GM23338 (cell line): ENCODE results near the gene PIP5K1C. TPM values are rescaled to one million over a fixed set of nuclear protein-coding genes. Genes with fewer than 3 reads are reported as not detected.

ENCODE experiments used
- ATAC-seq: fragments of 200-7000 bp; cut with Tn5 transposase; 3 replicates; pipeline ENCODE4 v1.9.1; 2020
- DNase-seq: peaks from one replicate; pipeline ENCODE4 v3.0.0-alpha.2; 2015; ENCODE audit warnings: low spot score
- H2AFZ ChIP-seq: fragments of 200-600 bp; sonication (generic); 2 replicates; pipeline ENCODE4 v1.8.0; 2016; ENCODE audit warnings: antibody characterized with exemption, mild to moderate bottlenecking, moderate library complexity
- H3F3A ChIP-seq: fragments of 200-600 bp; sonication (generic); replicated peaks from 2 replicates; pipeline ENCODE4 v1.8.0; 2017; ENCODE audit warnings: antibody characterized with exemption, mixed run types, low read depth
- H3K27ac ChIP-seq: fragments of 200-600 bp; sonication (generic); 2 replicates; pipeline ENCODE4 v1.6.1; 2016; ENCODE audit warnings: low read depth
- H3K27me3 ChIP-seq: fragments of 200-600 bp; sonication (generic); 2 replicates; pipeline ENCODE4 v1.8.0; 2016; ENCODE audit warnings: mild to moderate bottlenecking, mixed run types, moderate library complexity; ENCODE audit not compliant: insufficient read depth
- H3K36me3 ChIP-seq: fragments of 200-600 bp; sonication (generic); 2 replicates; pipeline ENCODE4 v1.8.0; 2016; ENCODE audit warnings: mild to moderate bottlenecking; ENCODE audit not compliant: insufficient read depth
- H3K4me1 ChIP-seq: fragments of 200-600 bp; sonication (generic); 2 replicates; pipeline ENCODE4 v1.8.0; 2016; ENCODE audit warnings: mild to moderate bottlenecking, moderate library complexity; ENCODE audit not compliant: insufficient read depth
- H3K4me2 ChIP-seq: fragments of 200-600 bp; sonication (generic); 2 replicates; pipeline ENCODE4 v1.7.1; 2017; ENCODE audit warnings: mixed run types
- H3K4me3 ChIP-seq: fragments of 200-600 bp; sonication (generic); 2 replicates; pipeline ENCODE4 v1.6.1; 2016; ENCODE audit warnings: mixed run types
- H3K79me2 ChIP-seq: fragments of 200-600 bp; sonication (generic); replicated peaks from 2 replicates; pipeline ENCODE4 v1.8.0; 2017; ENCODE audit warnings: mild to moderate bottlenecking; ENCODE audit not compliant: insufficient read depth
- H3K9me2 ChIP-seq: fragments of 200-600 bp; sonication (generic); 2 replicates; pipeline ENCODE4 v1.8.0; 2017; ENCODE audit not compliant: insufficient read depth
- H4K20me1 ChIP-seq: fragments of 200-600 bp; sonication (generic); replicated peaks from 2 replicates; pipeline ENCODE4 v1.8.0; 2017; ENCODE audit warnings: mild to moderate bottlenecking; ENCODE audit not compliant: insufficient read depth
- H3K27ac Mint-ChIP-seq: 2 replicates; pipeline ENCODE4 v1.8.0; 2020; ENCODE audit warnings: inconsistent platforms, mild to moderate bottlenecking, moderate library complexity, mixed read lengths
- H3K27me3 Mint-ChIP-seq: 3 replicates; pipeline ENCODE4 v1.8.0; 2022; ENCODE audit warnings: low read depth, mild to moderate bottlenecking, moderate library complexity, mixed read lengths, inconsistent platforms; ENCODE audit not compliant: insufficient read depth, poor library complexity
- H3K36me3 Mint-ChIP-seq: 3 replicates; pipeline ENCODE4 v1.8.0; 2021; ENCODE audit warnings: low read depth, mild to moderate bottlenecking, inconsistent platforms, moderate library complexity, mixed read lengths
- H3K4me1 Mint-ChIP-seq: 3 replicates; pipeline ENCODE4 v1.8.0; 2020; ENCODE audit warnings: mild to moderate bottlenecking, inconsistent platforms, mixed read lengths
- H3K4me3 Mint-ChIP-seq: 3 replicates; pipeline ENCODE4 v1.8.0; 2021; ENCODE audit warnings: moderate library complexity, mild to moderate bottlenecking, inconsistent platforms, mixed read lengths
- H3K9me3 Mint-ChIP-seq: 3 replicates; pipeline ENCODE4 v1.8.0; 2020; ENCODE audit warnings: moderate library complexity, mild to moderate bottlenecking, inconsistent platforms, mixed read lengths
- CREB1 ChIP-seq: fragments of 250-450 bp; sonication (Bioruptor Pico); IDR thresholded peaks from 2 replicates; pipeline ENCODE4 v1.5.0; 2020; ENCODE audit warnings: low read depth, mild to moderate bottlenecking, moderate library complexity
- EZH2phosphoT487 ChIP-seq: fragments of 200-600 bp; sonication (generic); IDR thresholded peaks from one replicate; pipeline ENCODE4 v1.8.1; 2018; ENCODE audit warnings: antibody characterized with exemption; ENCODE audit not compliant: unreplicated experiment
- NANOG ChIP-seq: IDR thresholded peaks from 2 replicates; pipeline ENCODE4 v1.6.1; 2016; ENCODE audit warnings: antibody characterized with exemption, borderline replicate concordance
- POLR2AphosphoS5 ChIP-seq: IDR thresholded peaks from 2 replicates; pipeline ENCODE4 v1.6.1; 2016; ENCODE audit warnings: antibody characterized with exemption, low read depth
- ZNF114 ChIP-seq: fragments of 250-450 bp; sonication (Bioruptor Pico); IDR thresholded peaks from 2 replicates; pipeline ENCODE4 v1.5.0; 2020; ENCODE audit warnings: mild to moderate bottlenecking, moderate library complexity
- ZNF331 ChIP-seq: fragments of 250-450 bp; sonication (Bioruptor Pico); IDR thresholded peaks from 2 replicates; pipeline ENCODE4 v1.5.0; 2020; ENCODE audit warnings: low read depth, mild to moderate bottlenecking, moderate library complexity
- polyA plus RNA-seq: library from polyadenylated mRNA; unstranded; fragments of >200 nt; fragmentation: Nextera tagmentation; extraction: Ambion mirVana; gene quantifications from 2 replicates; pipeline ENCODE4 v1.2.1, GENCODE V29; 2016
- total RNA-seq: library from RNA; depleted of rRNA; stranded (reverse); fragments of >200 nt; shearing (Covaris generic); gene quantifications from 2 replicates; pipeline ENCODE4 v1.2.3, GENCODE V29; 2014
- TF ChIP-seq, protein P1 (sequence below): IDR thresholded peaks from one replicate; pipeline ENCODE4 v1.6.1; 2018; ENCODE audit warnings: antibody characterized with exemption; ENCODE audit not compliant: unreplicated experiment
- TF ChIP-seq, protein P2 (sequence below): IDR thresholded peaks from 2 replicates; pipeline ENCODE4 v1.6.1; 2016; ENCODE audit warnings: antibody characterized with exemption
- TF ChIP-seq, protein P3 (sequence below), 2 experiments: fragments of 200-600 bp in 1 of 2; sonication (generic) in 1 of 2; conservative IDR thresholded peaks; 2 replicates each; pipeline versions ENCODE4 v1.5.1 to v1.6.1; 2016 to 2017; ENCODE audit warnings: antibody characterized with exemption in 2 of 2, low read depth in 2 of 2, mild to moderate bottlenecking in 2 of 2, moderate library complexity in 1 of 2
- TF ChIP-seq, protein P4 (sequence below): fragments of 250-450 bp; sonication (Bioruptor Pico); IDR thresholded peaks from 2 replicates; pipeline ENCODE4 v1.5.0; 2020; ENCODE audit warnings: mild to moderate bottlenecking, moderate library complexity

The PIP5K1C gene
- total and polyA plus RNA-seq, 2 experiments from 2014 or later: 11.8 to 46.7 TPM

DNA sequence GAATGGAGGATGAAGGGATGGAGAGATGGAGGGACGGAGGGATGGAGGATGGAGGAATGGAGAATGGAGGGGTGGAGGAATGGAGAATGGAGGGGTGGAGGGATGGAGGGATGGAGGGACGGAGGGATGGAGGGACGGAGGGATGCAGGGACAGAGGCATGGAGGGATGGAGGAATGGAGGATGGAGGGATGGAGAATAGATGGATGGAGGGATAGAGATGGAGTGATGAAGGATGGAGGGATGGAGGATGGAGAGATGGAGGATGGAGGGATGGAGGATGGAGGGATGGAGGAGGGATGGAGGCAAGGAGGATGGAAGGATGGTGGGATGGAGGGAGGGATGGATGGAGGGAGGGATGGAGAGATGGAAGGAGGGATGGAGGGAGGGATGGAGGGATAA lies 22.1 kb downstream of the PIP5K1C start:
- H3K79me2 ChIP-seq: peaks cover 37% of the 10 kb centered on the region
- no peak overlapping the region for H3K27ac ChIP-seq
- no peak overlapping the region for H3K4me3 ChIP-seq
- H3K9me3 Mint-ChIP-seq: no peaks in the 10 kb centered on the region
- H4K20me1 ChIP-seq: peaks cover 6% of the 10 kb centered on the region; the same call in 1 of the 2 replicates
- H3K4me1 Mint-ChIP-seq: peaks cover 18% of the 10 kb centered on the region; the same call in 2 of the 3 replicates
- no peak for DNase-seq
- H3K27ac Mint-ChIP-seq: no peak overlapping the region
- TF ChIP-seq, protein P1, sequence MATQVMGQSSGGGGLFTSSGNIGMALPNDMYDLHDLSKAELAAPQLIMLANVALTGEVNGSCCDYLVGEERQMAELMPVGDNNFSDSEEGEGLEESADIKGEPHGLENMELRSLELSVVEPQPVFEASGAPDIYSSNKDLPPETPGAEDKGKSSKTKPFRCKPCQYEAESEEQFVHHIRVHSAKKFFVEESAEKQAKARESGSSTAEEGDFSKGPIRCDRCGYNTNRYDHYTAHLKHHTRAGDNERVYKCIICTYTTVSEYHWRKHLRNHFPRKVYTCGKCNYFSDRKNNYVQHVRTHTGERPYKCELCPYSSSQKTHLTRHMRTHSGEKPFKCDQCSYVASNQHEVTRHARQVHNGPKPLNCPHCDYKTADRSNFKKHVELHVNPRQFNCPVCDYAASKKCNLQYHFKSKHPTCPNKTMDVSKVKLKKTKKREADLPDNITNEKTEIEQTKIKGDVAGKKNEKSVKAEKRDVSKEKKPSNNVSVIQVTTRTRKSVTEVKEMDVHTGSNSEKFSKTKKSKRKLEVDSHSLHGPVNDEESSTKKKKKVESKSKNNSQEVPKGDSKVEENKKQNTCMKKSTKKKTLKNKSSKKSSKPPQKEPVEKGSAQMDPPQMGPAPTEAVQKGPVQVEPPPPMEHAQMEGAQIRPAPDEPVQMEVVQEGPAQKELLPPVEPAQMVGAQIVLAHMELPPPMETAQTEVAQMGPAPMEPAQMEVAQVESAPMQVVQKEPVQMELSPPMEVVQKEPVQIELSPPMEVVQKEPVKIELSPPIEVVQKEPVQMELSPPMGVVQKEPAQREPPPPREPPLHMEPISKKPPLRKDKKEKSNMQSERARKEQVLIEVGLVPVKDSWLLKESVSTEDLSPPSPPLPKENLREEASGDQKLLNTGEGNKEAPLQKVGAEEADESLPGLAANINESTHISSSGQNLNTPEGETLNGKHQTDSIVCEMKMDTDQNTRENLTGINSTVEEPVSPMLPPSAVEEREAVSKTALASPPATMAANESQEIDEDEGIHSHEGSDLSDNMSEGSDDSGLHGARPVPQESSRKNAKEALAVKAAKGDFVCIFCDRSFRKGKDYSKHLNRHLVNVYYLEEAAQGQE: no peak
- TF ChIP-seq CREB1 (CRISPR knock-in tag): no peak
- TF ChIP-seq, protein P2, sequence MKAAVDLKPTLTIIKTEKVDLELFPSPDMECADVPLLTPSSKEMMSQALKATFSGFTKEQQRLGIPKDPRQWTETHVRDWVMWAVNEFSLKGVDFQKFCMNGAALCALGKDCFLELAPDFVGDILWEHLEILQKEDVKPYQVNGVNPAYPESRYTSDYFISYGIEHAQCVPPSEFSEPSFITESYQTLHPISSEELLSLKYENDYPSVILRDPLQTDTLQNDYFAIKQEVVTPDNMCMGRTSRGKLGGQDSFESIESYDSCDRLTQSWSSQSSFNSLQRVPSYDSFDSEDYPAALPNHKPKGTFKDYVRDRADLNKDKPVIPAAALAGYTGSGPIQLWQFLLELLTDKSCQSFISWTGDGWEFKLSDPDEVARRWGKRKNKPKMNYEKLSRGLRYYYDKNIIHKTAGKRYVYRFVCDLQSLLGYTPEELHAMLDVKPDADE: no peak
- TF ChIP-seq POLR2AphosphoS5: no peak
- TF ChIP-seq, protein P3, sequence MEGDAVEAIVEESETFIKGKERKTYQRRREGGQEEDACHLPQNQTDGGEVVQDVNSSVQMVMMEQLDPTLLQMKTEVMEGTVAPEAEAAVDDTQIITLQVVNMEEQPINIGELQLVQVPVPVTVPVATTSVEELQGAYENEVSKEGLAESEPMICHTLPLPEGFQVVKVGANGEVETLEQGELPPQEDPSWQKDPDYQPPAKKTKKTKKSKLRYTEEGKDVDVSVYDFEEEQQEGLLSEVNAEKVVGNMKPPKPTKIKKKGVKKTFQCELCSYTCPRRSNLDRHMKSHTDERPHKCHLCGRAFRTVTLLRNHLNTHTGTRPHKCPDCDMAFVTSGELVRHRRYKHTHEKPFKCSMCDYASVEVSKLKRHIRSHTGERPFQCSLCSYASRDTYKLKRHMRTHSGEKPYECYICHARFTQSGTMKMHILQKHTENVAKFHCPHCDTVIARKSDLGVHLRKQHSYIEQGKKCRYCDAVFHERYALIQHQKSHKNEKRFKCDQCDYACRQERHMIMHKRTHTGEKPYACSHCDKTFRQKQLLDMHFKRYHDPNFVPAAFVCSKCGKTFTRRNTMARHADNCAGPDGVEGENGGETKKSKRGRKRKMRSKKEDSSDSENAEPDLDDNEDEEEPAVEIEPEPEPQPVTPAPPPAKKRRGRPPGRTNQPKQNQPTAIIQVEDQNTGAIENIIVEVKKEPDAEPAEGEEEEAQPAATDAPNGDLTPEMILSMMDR (conservative IDR thresholded peaks at IDR 0.05; ENCODE audit: low read depth in 2 of 2): no peak
- TF ChIP-seq ZNF331 (CRISPR knock-in tag): no peak
- TF ChIP-seq NANOG: no peak
- TF ChIP-seq, protein P4, sequence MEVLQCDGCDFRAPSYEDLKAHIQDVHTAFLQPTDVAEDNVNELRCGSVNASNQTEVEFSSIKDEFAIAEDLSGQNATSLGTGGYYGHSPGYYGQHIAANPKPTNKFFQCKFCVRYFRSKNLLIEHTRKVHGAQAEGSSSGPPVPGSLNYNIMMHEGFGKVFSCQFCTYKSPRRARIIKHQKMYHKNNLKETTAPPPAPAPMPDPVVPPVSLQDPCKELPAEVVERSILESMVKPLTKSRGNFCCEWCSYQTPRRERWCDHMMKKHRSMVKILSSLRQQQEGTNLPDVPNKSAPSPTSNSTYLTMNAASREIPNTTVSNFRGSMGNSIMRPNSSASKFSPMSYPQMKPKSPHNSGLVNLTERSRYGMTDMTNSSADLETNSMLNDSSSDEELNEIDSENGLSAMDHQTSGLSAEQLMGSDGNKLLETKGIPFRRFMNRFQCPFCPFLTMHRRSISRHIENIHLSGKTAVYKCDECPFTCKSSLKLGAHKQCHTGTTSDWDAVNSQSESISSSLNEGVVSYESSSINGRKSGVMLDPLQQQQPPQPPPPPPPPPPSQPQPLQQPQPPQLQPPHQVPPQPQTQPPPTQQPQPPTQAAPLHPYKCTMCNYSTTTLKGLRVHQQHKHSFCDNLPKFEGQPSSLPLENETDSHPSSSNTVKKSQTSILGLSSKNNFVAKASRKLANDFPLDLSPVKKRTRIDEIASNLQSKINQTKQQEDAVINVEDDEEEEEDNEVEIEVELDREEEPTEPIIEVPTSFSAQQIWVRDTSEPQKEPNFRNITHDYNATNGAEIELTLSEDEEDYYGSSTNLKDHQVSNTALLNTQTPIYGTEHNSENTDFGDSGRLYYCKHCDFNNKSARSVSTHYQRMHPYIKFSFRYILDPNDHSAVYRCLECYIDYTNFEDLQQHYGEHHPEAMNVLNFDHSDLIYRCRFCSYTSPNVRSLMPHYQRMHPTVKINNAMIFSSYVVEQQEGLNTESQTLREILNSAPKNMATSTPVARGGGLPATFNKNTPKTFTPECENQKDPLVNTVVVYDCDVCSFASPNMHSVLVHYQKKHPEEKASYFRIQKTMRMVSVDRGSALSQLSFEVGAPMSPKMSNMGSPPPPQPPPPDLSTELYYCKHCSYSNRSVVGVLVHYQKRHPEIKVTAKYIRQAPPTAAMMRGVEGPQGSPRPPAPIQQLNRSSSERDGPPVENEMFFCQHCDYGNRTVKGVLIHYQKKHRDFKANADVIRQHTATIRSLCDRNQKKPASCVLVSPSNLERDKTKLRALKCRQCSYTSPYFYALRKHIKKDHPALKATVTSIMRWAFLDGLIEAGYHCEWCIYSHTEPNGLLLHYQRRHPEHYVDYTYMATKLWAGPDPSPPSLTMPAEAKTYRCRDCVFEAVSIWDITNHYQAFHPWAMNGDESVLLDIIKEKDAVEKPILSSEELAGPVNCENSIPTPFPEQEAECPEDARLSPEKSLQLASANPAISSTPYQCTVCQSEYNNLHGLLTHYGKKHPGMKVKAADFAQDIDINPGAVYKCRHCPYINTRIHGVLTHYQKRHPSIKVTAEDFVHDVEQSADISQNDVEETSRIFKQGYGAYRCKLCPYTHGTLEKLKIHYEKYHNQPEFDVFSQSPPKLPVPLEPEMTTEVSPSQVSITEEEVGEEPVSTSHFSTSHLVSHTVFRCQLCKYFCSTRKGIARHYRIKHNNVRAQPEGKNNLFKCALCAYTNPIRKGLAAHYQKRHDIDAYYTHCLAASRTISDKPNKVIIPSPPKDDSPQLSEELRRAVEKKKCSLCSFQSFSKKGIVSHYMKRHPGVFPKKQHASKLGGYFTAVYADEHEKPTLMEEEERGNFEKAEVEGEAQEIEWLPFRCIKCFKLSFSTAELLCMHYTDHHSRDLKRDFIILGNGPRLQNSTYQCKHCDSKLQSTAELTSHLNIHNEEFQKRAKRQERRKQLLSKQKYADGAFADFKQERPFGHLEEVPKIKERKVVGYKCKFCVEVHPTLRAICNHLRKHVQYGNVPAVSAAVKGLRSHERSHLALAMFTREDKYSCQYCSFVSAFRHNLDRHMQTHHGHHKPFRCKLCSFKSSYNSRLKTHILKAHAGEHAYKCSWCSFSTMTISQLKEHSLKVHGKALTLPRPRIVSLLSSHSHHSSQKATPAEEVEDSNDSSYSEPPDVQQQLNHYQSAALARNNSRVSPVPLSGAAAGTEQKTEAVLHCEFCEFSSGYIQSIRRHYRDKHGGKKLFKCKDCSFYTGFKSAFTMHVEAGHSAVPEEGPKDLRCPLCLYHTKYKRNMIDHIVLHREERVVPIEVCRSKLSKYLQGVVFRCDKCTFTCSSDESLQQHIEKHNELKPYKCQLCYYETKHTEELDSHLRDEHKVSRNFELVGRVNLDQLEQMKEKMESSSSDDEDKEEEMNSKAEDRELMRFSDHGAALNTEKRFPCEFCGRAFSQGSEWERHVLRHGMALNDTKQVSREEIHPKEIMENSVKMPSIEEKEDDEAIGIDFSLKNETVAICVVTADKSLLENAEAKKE (CRISPR knock-in tag): no peak
- TF ChIP-seq ZNF114 (CRISPR knock-in tag): no peak
- TF ChIP-seq EZH2phosphoT487: no peak
- no peak overlapping the region for H2AFZ ChIP-seq
- peaks cover 13% of the 10 kb centered on the region for H3K36me3 Mint-ChIP-seq
- H3K9me2 ChIP-seq: no peaks in the 10 kb centered on the region
- H3K4me1 ChIP-seq: peaks cover 20% of the 10 kb centered on the region
- H3F3A ChIP-seq: 0 out of 2 replicates have a peak, but pooled peaks cover 3% of the 10 kb centered on the region
- no peak for ATAC-seq
- no peak overlapping the region for H3K4me2 ChIP-seq
- no peaks in the 10 kb centered on the region for H3K27me3 ChIP-seq
- no peak overlapping the region for H3K4me3 Mint-ChIP-seq
- no peaks in the 10 kb centered on the region for H3K36me3 ChIP-seq
- peaks cover 11% of the 10 kb centered on the region for H3K27me3 Mint-ChIP-seq
